K562 (cell line): ENCODE data around the gene MPZL1. TPM values are rescaled to one million over a fixed set of nuclear protein-coding genes. Genes with fewer than 3 reads are reported as not detected.

Source experiments
- ATAC-seq: fragments of 200-7000 bp; cut with Tn5 transposase; 3 replicates; pipeline ENCODE4 v1.9.1; 2020; ENCODE audit warnings: moderate library complexity
- BruUV-seq: library from RNA; stranded (reverse); fragments of 400-500 nt; replicated peaks from 2 replicates; lab custom pipeline; 2021; lab: Mats Ljungman, UMichigan
- CTCF ChIA-PET: fragments of 300-600 bp; formaldehyde crosslinking; extraction: SDS; loops from one replicate; lab custom pipeline; 2021; ENCODE audit warnings: low intra/inter-chr PET ratio; lab: Yijun Ruan, JAX
- POLR2A ChIA-PET: fragments of 300-600, 350-650 bp; sonication (Branson Sonifier 250); formaldehyde crosslinking; extraction: SDS; loops from one replicate; lab custom pipeline; 2021; ENCODE audit warnings: antibody characterized with exemption, inconsistent platforms; lab: Yijun Ruan, JAX
- DNase-seq, 4 experiments: peaks; one replicate each; pipeline versions ENCODE4 v3.0.0 to v3.0.0-alpha.2; 2011 to 2018; ENCODE audit warnings: low spot score in 3 of 4, mixed read lengths in 3 of 4; ENCODE audit errors: extremely low read depth in 1 of 4
- FAIRE-seq: peaks from 2 replicates; lab custom pipeline; 2011; peaks lifted over from hg19 to GRCh38; lab: Jason Lieb, UNC
- H2AFZ ChIP-seq: 2 replicates; pipeline ENCODE4 v1.6.0; 2011; ENCODE audit warnings: low read depth, low read length, control low read depth, inconsistent platforms
- H3K27ac ChIP-seq: fragments of 200-600 bp; 3 replicates; pipeline ENCODE4 v1.8.0; 2011; ENCODE audit warnings: low read depth, mild to moderate bottlenecking, control low read depth, inconsistent platforms, low read length, moderate library complexity, mixed read lengths; ENCODE audit errors: extremely low read depth
- H3K27me3 ChIP-seq, 2 experiments: fragments of 300-600 bp in 1 of 2; 2 replicates in 1 of 2; 3 replicates in 1 of 2; pipeline versions ENCODE4 v1.6.0 to v1.8.0; 2011; ENCODE audit warnings: inconsistent platforms in 2 of 2, low read length in 2 of 2, mild to moderate bottlenecking in 1 of 2, mixed read lengths in 1 of 2, moderate library complexity in 1 of 2; ENCODE audit not compliant: control insufficient read depth in 2 of 2, insufficient read depth in 2 of 2
- H3K36me3 ChIP-seq: fragments of 300-600 bp; 3 replicates; pipeline ENCODE4 v1.8.0; 2011; ENCODE audit warnings: mild to moderate bottlenecking, low read length, inconsistent platforms; ENCODE audit not compliant: control insufficient read depth, insufficient read depth
- H3K4me1 ChIP-seq, 2 experiments: fragments of 200-600 bp in 1 of 2; replicated peaks in 1 of 2; 2 replicates in 1 of 2; 3 replicates in 1 of 2; pipeline versions ENCODE4 v1.5.1 to v1.8.0; 2011; ENCODE audit warnings: inconsistent platforms in 2 of 2, low read length in 2 of 2, mild to moderate bottlenecking in 1 of 2, mixed read lengths in 1 of 2, moderate library complexity in 1 of 2; ENCODE audit not compliant: control insufficient read depth in 2 of 2, insufficient read depth in 2 of 2
- H3K4me2 ChIP-seq: 2 replicates; pipeline ENCODE4 v1.6.1; 2011; ENCODE audit warnings: low read length, control low read depth, inconsistent platforms, mixed read lengths; ENCODE audit not compliant: insufficient read depth
- H3K4me3 ChIP-seq: fragments of 200-600 bp; sonication (generic), shearing (Covaris generic); 2 replicates; pipeline ENCODE4 v1.5.1; 2016; ENCODE audit warnings: control low read depth, inconsistent platforms
- H3K79me2 ChIP-seq: fragments of 200-600 bp; 3 replicates; pipeline ENCODE4 v1.8.0; 2011; ENCODE audit warnings: low read length, inconsistent platforms; ENCODE audit not compliant: control insufficient read depth, insufficient read depth
- H3K9ac ChIP-seq, 2 experiments: 2 replicates each; pipeline versions ENCODE4 v1.6.0 to v1.6.1; 2011; ENCODE audit warnings: low read depth in 2 of 2, low read length in 2 of 2, control low read depth in 1 of 2, inconsistent platforms in 1 of 2, mild to moderate bottlenecking in 1 of 2, mixed read lengths in 1 of 2; ENCODE audit not compliant: insufficient read depth in 1 of 2
- H3K9me1 ChIP-seq: one replicate; pipeline ENCODE4 v1.6.0; 2011; ENCODE audit warnings: inconsistent platforms, mild to moderate bottlenecking, low read length, moderate library complexity; ENCODE audit not compliant: control insufficient read depth, insufficient read depth
- H3K9me3 ChIP-seq: replicated peaks from 2 replicates; pipeline ENCODE4 v1.5.1; 2011; ENCODE audit warnings: low read depth, low read length, inconsistent platforms; ENCODE audit not compliant: control insufficient read depth, insufficient read depth
- H4K20me1 ChIP-seq: replicated peaks from 2 replicates; pipeline ENCODE4 v1.6.1; 2011; ENCODE audit warnings: low read length, inconsistent platforms, mixed read lengths; ENCODE audit not compliant: control insufficient read depth, insufficient read depth
- ATF3 ChIP-seq, 2 experiments: fragments of 450-650 bp in 1 of 2; sonication (generic) in 1 of 2; formaldehyde crosslinking in 1 of 2; IDR thresholded peaks in 1 of 2; conservative IDR thresholded peaks in 1 of 2; 2 replicates each; pipeline versions ENCODE4 v1.6.1 to v1.8.1; 2016 to 2023; ENCODE audit warnings: mild to moderate bottlenecking in 2 of 2, moderate library complexity in 2 of 2, inconsistent platforms in 1 of 2, missing genetic modification reagents in 1 of 2
- MAZ ChIP-seq, 2 experiments: fragments of 450-650 bp in 1 of 2; sonication (generic) in 1 of 2; formaldehyde crosslinking; IDR thresholded peaks in 1 of 2; conservative IDR thresholded peaks in 1 of 2; 2 replicates each; pipeline versions ENCODE4 v1.4.0 to v1.5.0; 2020; ENCODE audit warnings: mild to moderate bottlenecking in 1 of 2, missing genetic modification reagents in 1 of 2
- SRF ChIP-seq, 2 experiments: fragments of 250-450, 450-650 bp in 1 of 2; sonication (Bioruptor Pico) in 1 of 2; sonication (generic) in 1 of 2; formaldehyde crosslinking; IDR thresholded peaks; 2 replicates each; pipeline versions ENCODE4 v1.5.0 to v1.5.1; 2020 to 2022; ENCODE audit warnings: mild to moderate bottlenecking in 1 of 2, missing genetic modification reagents in 1 of 2
- ZFX ChIP-seq: sonication (generic); formaldehyde crosslinking; IDR thresholded peaks from 2 replicates; pipeline ENCODE4 v1.8.0; 2022; ENCODE audit warnings: mild to moderate bottlenecking, missing genetic modification reagents, moderate library complexity
- WGBS: fragments of 100-300 bp; shearing (Covaris generic); methylation state at CpG from one replicate; pipeline ENCODE4 v1.1.6; 2016; ENCODE audit warnings: low coverage, mixed read lengths; ENCODE audit not compliant: insufficient coverage; ENCODE audit errors: missing lambda C conversion rate; 5-methylcytosine and 5-hydroxymethylcytosine counted together
- in situ Hi-C: fragments of 300-500 bp; cut with MboI; formaldehyde crosslinking; loops from 4 replicates; pipeline ENCODE4 v1.15.0; 2018; ENCODE audit warnings: inconsistent platforms, mixed read lengths
- intact Hi-C: fragments of 100-400 bp; cut with micrococcal nuclease; formaldehyde crosslinking; loops from 2 replicates; pipeline ENCODE4 v1.14.2; 2022
- polyA plus RNA-seq, 8 experiments: library from polyadenylated mRNA; depleted of rRNA in 4 of 8; stranded (reverse) in 5 of 8; unstranded in 3 of 8; fragments of >200 nt; fragmentation: Nextera tagmentation in 2 of 8; fragmentation: Illumina TruSeq in 1 of 8; extraction: Ambion mirVana in 2 of 8; extraction: Trizol in 1 of 8; gene quantifications; 2 replicates each; pipeline versions ENCODE4 v1.2.1 to v1.2.3, GENCODE V29; 2011 to 2014; ENCODE audit warnings: inconsistent platforms in 1 of 8, missing spikeins in 1 of 8
- total RNA-seq, 7 experiments: library from RNA; depleted of rRNA in 6 of 7; stranded (reverse); fragments of >200 nt in 6 of 7; fragmentation: Illumina TruSeq in 2 of 7; extraction: Trizol in 2 of 7; gene quantifications; 2 replicates each; pipeline versions ENCODE4 v1.2.1 to v1.2.3, GENCODE V29; 2011 to 2021; ENCODE audit warnings: low replicate concordance in 1 of 7

MPZL1 gene
- total and polyA plus RNA-seq, 9 of the 15 experiments (the other 6 are each of a cell fraction or from before 2014, with no cell fraction given) = 14.5 to 153 (median 66.5) TPM

DNA sequence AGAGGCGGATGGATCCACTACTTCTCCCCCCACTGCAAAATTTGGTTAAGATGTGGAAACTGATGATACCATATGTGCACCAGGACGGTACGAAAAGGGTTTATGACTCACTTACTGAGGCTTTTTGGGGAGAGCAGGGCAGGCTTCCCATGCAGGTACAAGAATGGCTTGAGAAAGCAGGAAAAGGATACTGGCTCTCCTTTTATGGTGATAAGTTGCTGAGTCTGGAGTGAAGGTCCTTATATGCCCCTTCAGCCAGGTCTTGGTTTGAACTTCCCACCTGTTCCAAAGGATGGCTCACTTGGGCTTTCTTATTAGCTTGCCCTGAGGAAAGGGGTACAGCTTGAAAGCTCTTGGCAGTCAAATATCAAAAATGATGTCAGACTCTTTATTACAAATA is 23.1 kb downstream of the MPZL1 start:
- DNase-seq (no peak), ATAC-seq (no peak; the same call in 1 of the 3 replicates), FAIRE-seq (no peak)
- Histone ChIP-seq H3K4me2 (no peak overlapping the region), H3K4me3 (no peak overlapping the region), H3K9me1 (no peaks in the 10 kb centered on the region), H2AFZ (no peak overlapping the region), H3K27ac (no peak overlapping the region), H3K27me3 (no peaks in the 10 kb centered on the region), H3K9ac (no peak overlapping the region), H3K4me1 (peaks cover 9 to 28% of the 10 kb centered on the region in 2 experiments), H3K79me2 (peaks cover 78% of the 10 kb centered on the region), H3K9me3 (no peaks in the 10 kb centered on the region), H3K36me3 (no peaks in the 10 kb centered on the region; the same call in 2 of the 3 replicates), H4K20me1 (no peaks in the 10 kb centered on the region)
- intact Hi-C loops (no loop called here), in situ Hi-C loops (no loop called here)
- CTCF ChIA-PET = no interaction called here
- POLR2A ChIA-PET = interaction anchor here (0.6 to 0.7 kb wide), 3 partner anchors 169 to 490 kb away, joined by 3 to 4 read pairs (median 3); partner anchors contain the start of gene ADCY10
- WGBS = 60% methylated on average over 3 of the region's 3 CpGs
- TF ChIP-seq SRF (CRISPR knock-in tag; IDR thresholded peaks at IDR 0.05) (peak in 1 of 2 experiments; percentile 59; a peak in 1 of 4 replicates), ATF3 (IDR thresholded peaks at IDR 0.05) (peak; percentile 23; the same call in 1 of the 2 replicates), ATF3 (CRISPR knock-in tag; conservative IDR thresholded peaks at IDR 0.05) (no peak), MAZ (CRISPR knock-in tag; conservative IDR thresholded peaks at IDR 0.05 in 1 of 2, IDR thresholded peaks at IDR 0.05 in 1 of 2) (no peak), ZFX (CRISPR knock-in tag) (no peak)
- no TSS peak for BruUV-seq
